ENCODE results near the gene CPZ.
"Not testable (repeated sequence)": the region's sequence is repeated elsewhere in the genome, so short reads cannot be mapped to it uniquely, and the experiment has no call there.

Gene CPZ

DNA sequence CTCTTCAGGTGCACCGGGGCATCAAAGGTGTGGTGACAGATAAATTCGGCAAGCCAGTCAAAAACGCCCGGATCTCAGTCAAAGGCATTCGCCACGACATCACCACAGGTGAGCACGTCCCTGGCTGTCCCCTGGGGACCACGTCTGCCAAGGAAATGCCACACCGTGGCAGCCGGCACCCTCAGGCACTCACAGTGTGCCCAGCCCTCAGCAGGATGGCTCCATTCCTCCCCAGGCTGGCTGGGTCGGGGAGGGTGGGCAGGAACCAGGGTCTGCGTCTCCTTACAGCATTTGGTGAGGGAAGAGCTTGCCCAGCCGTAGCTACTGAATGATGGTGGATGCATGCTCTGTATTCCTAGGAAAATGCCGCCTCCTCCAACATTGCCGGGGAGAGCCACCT, 25.9 kb downstream of the CPZ start:
- Histone ChIP-seq H3K36me3 (ENCODE audit: control insufficient read depth in 1 of 2, insufficient read depth in 2 of 2, low read length in 2 of 2) (peaks cover 52 to 53% of the 10 kb centered on the region in 2 experiments), H3K27ac (ENCODE audit: low read depth, low read length) (no peak overlapping the region), H3K9ac (ENCODE audit: low read length) (no peak overlapping the region), H3K79me1 (ENCODE audit: low read length) (peaks cover 5% of the 10 kb centered on the region), H4K91ac (ENCODE audit: low read depth, low read length) (no peak overlapping the region), H4K12ac (ENCODE audit: low read depth, low read length) (no peak overlapping the region), H3K4me3 (ENCODE audit: low read depth, low read length) (no peak overlapping the region), H3K4me2 (ENCODE audit: low read length) (no peak overlapping the region), H3K4ac (ENCODE audit: low read depth, low read length) (no peak overlapping the region), H2BK120ac (ENCODE audit: insufficient read depth, low read length, poor library complexity) (no peak overlapping the region), H4K8ac (ENCODE audit: low read depth, low read length) (no peak overlapping the region), H3K27me3 (ENCODE audit: insufficient read depth, low read length) (no peaks in the 10 kb centered on the region), H3K4me1 (ENCODE audit: control insufficient read depth in 1 of 2, insufficient read depth in 2 of 2, low read length in 2 of 2) (peaks cover 13 to 17% of the 10 kb centered on the region in 2 experiments), H3K79me2 (ENCODE audit: control insufficient read depth, insufficient read depth, low read length, poor library complexity) (no peaks in the 10 kb centered on the region), H2AK5ac (ENCODE audit: low read length) (no peak overlapping the region), H3K23ac (ENCODE audit: low read length) (no peak overlapping the region), H3K9me3 (ENCODE audit: insufficient read depth, low read depth, low read length) (no peaks in the 10 kb centered on the region), H2AFZ (ENCODE audit: insufficient read depth, low read length, poor library complexity) (no peak overlapping the region), H3K18ac (ENCODE audit: low read length) (no peak overlapping the region), H2BK12ac (ENCODE audit: low read length) (no peak overlapping the region), H3K14ac (ENCODE audit: low read length) (no peak overlapping the region), H2BK5ac (ENCODE audit: low read depth, low read length, poor library complexity) (no peak overlapping the region)
- DNase-seq, result no peak
- no CpG with 5 or more reads among the region's 15 CpGs for WGBS (ENCODE audit: extremely low coverage, insufficient coverage, insufficient read length)

DNA sequence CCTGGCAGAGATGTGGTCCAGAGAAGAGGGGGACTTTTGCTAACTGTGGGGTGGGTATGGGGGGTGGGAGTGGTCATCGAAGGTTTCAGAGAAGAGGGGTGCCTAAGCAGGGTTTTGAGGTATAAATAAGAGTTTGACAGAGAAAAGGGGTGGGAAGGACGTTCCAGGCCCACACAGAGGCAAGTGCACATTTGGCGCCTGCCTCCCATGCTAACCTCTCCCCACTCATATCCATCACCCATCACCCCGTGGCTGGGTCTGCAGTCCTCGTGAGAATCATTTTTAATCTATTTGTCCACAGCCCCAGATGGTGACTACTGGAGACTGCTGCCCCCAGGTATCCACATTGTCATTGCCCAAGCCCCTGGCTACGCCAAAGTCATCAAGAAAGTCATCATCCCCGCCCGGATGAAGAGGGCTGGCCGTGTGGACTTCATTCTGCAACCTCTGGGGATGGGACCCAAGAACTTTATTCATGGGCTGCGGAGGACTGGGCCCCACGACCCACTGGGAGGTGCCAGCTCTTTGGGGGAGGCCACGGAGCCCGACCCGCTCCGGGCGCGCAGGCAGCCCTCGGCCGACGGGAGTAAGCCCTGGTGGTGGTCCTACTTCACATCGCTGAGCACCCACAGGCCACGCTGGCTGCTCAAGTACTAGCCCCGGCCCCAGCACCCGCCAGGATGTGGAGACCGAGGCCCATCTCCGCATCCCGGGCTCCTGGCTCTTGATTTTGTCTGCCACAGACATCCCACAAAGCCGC, 26.6 kb downstream of the CPZ start:
- H2BK120ac ChIP-seq (ENCODE audit: insufficient read depth, low read length, poor library complexity), result no peak overlapping the region
- H3K79me2 ChIP-seq (ENCODE audit: control insufficient read depth, insufficient read depth, low read length, poor library complexity), result no peaks in the 10 kb centered on the region
- H3K4me2 ChIP-seq (ENCODE audit: low read length), result no peak overlapping the region
- H3K9me3 ChIP-seq (ENCODE audit: insufficient read depth, low read depth, low read length), result no peaks in the 10 kb centered on the region
- no peak overlapping the region for H3K4ac ChIP-seq (ENCODE audit: low read depth, low read length)
- H3K27ac ChIP-seq (ENCODE audit: low read depth, low read length), result no peak overlapping the region
- no peak overlapping the region for H3K4me3 ChIP-seq (ENCODE audit: low read depth, low read length)
- H3K36me3 ChIP-seq (ENCODE audit: control insufficient read depth in 1 of 2, insufficient read depth in 2 of 2, low read length in 2 of 2), result peaks cover 45% of the 10 kb centered on the region in 2 experiments
- peaks cover 13 to 17% of the 10 kb centered on the region in 2 experiments for H3K4me1 ChIP-seq (ENCODE audit: control insufficient read depth in 1 of 2, insufficient read depth in 2 of 2, low read length in 2 of 2)
- H3K27me3 ChIP-seq (ENCODE audit: insufficient read depth, low read length), result no peaks in the 10 kb centered on the region
- H2AFZ ChIP-seq (ENCODE audit: insufficient read depth, low read length, poor library complexity), result no peak overlapping the region
- H4K8ac ChIP-seq (ENCODE audit: low read depth, low read length), result no peak overlapping the region
- H2BK12ac ChIP-seq (ENCODE audit: low read length), result no peak overlapping the region
- H3K14ac ChIP-seq (ENCODE audit: low read length), result no peak overlapping the region
- no peak overlapping the region for H3K23ac ChIP-seq (ENCODE audit: low read length)
- WGBS (ENCODE audit: extremely low coverage, insufficient coverage, insufficient read length), result no CpG with 5 or more reads among the region's 28 CpGs
- no peak overlapping the region for H2BK5ac ChIP-seq (ENCODE audit: low read depth, low read length, poor library complexity)
- H2AK5ac ChIP-seq (ENCODE audit: low read length), result no peak overlapping the region
- H4K12ac ChIP-seq (ENCODE audit: low read depth, low read length), result no peak overlapping the region
- H3K79me1 ChIP-seq (ENCODE audit: low read length), result peaks cover 5% of the 10 kb centered on the region
- H3K18ac ChIP-seq (ENCODE audit: low read length), result no peak overlapping the region
- H4K91ac ChIP-seq (ENCODE audit: low read depth, low read length), result no peak overlapping the region
- no peak for DNase-seq
- H3K9ac ChIP-seq (ENCODE audit: low read length), result no peak overlapping the region

DNA sequence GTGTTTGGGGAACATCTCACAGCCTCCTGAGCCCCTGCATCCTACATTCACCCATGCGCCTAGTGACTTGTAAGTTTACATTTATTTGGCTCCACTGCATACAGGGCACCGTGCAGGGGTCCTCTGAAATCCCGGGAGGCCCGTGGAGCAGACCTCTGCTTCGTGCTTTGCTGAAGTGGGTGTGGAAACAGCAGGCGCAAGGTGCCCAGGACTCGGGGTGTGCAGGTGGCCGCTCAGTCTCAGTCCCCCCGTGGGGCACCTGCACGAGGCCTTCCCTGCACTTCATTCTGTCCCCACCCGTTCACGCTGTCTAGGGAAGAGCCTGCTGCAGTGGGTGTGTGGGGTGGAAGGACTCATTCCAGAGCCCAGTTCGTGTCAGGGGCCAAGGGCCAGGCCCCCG, 28.6 kb downstream of the CPZ start:
- WGBS (ENCODE audit: extremely low coverage, insufficient coverage, insufficient read length), result no CpG with 5 or more reads among the region's 14 CpGs
- not testable (repeated sequence) for H3K79me1 ChIP-seq (ENCODE audit: low read length)

DNA sequence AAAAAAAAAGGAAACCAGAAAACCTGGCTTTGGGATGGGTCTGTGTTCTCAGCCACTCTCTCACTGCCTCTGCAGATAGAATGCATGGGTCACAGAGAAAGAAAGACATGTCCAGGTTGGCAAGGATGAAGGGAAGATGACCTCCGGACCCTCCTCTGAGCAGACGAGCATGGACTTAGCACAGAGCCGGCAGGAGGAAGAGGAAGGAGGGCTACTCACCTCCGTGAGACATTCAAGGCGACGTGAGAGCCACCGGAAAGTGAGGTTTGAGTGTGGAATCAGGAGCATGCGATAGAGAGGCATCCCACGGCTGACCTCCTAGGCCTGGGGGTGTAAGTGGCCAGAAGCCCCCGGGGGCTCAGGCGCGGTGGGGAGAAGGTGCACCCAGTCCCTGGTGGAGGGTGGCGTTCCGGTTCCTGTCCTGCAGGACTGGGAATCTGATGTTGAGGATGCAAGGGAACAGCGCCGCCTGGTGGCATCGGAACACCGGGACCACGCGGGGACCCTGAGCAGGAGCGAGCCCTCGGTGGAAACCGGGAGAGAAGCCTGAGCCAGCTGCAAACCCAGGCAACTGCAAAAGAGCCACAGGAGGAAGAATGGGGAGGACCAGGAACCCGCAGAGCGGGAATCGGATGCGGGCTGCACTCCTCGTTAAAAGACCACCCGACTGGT, 32.2 kb downstream of the CPZ start:
- not testable (repeated sequence) for H3K27me3 ChIP-seq (ENCODE audit: insufficient read depth, low read length); H3K79me1 ChIP-seq (ENCODE audit: low read length); H3K79me2 ChIP-seq (ENCODE audit: control insufficient read depth, insufficient read depth, low read length, poor library complexity); H4K12ac ChIP-seq (ENCODE audit: low read depth, low read length); H3K27ac ChIP-seq (ENCODE audit: low read depth, low read length); H2BK120ac ChIP-seq (ENCODE audit: insufficient read depth, low read length, poor library complexity); H2BK12ac ChIP-seq (ENCODE audit: low read length); H3K18ac ChIP-seq (ENCODE audit: low read length); H3K9me3 ChIP-seq (ENCODE audit: insufficient read depth, low read depth, low read length); H3K9ac ChIP-seq (ENCODE audit: low read length); H3K4me2 ChIP-seq (ENCODE audit: low read length); H3K4ac ChIP-seq (ENCODE audit: low read depth, low read length); H3K14ac ChIP-seq (ENCODE audit: low read length); H4K8ac ChIP-seq (ENCODE audit: low read depth, low read length); H3K36me3 ChIP-seq (ENCODE audit: control insufficient read depth in 1 of 2, insufficient read depth in 2 of 2, low read length in 2 of 2); H2BK5ac ChIP-seq (ENCODE audit: low read depth, low read length, poor library complexity); H4K91ac ChIP-seq (ENCODE audit: low read depth, low read length); H3K23ac ChIP-seq (ENCODE audit: low read length); H2AFZ ChIP-seq (ENCODE audit: insufficient read depth, low read length, poor library complexity); H3K4me3 ChIP-seq (ENCODE audit: low read depth, low read length); H2AK5ac ChIP-seq (ENCODE audit: low read length); DNase-seq; H3K4me1 ChIP-seq (ENCODE audit: control insufficient read depth in 1 of 2, insufficient read depth in 2 of 2, low read length in 2 of 2)
- WGBS (ENCODE audit: extremely low coverage, insufficient coverage, insufficient read length), result no CpG with 5 or more reads among the region's 29 CpGs

More for the DNA sequence above, 28.6 kb downstream of the CPZ start:
- not testable (repeated sequence) for H3K4me2 ChIP-seq (ENCODE audit: low read length); H4K12ac ChIP-seq (ENCODE audit: low read depth, low read length); DNase-seq; H2BK12ac ChIP-seq (ENCODE audit: low read length); H3K4me3 ChIP-seq (ENCODE audit: low read depth, low read length); H3K9me3 ChIP-seq (ENCODE audit: insufficient read depth, low read depth, low read length); H3K14ac ChIP-seq (ENCODE audit: low read length); H4K91ac ChIP-seq (ENCODE audit: low read depth, low read length); H3K79me2 ChIP-seq (ENCODE audit: control insufficient read depth, insufficient read depth, low read length, poor library complexity); H4K8ac ChIP-seq (ENCODE audit: low read depth, low read length); H2AK5ac ChIP-seq (ENCODE audit: low read length); H3K27ac ChIP-seq (ENCODE audit: low read depth, low read length); H3K4ac ChIP-seq (ENCODE audit: low read depth, low read length); H3K18ac ChIP-seq (ENCODE audit: low read length); H3K4me1 ChIP-seq (ENCODE audit: control insufficient read depth in 1 of 2, insufficient read depth in 2 of 2, low read length in 2 of 2); H3K23ac ChIP-seq (ENCODE audit: low read length); H3K27me3 ChIP-seq (ENCODE audit: insufficient read depth, low read length); H2BK120ac ChIP-seq (ENCODE audit: insufficient read depth, low read length, poor library complexity); H3K9ac ChIP-seq (ENCODE audit: low read length); H2AFZ ChIP-seq (ENCODE audit: insufficient read depth, low read length, poor library complexity); H2BK5ac ChIP-seq (ENCODE audit: low read depth, low read length, poor library complexity)
- H3K36me3 ChIP-seq (ENCODE audit: control insufficient read depth in 1 of 2, insufficient read depth in 2 of 2, low read length in 2 of 2), result peaks cover 32 to 33% of the 10 kb centered on the region in 2 experiments

All from trophoblast cell (in vitro differentiated cells and primary cell).